22Rv1 (cell line): ENCODE results near the gene ID4.

Source experiments
- H3K27ac ChIP-seq: fragments of 450-650 bp; 2 replicates; pipeline ENCODE4 v1.5.1; 2017
- CTCF ChIP-seq: fragments of 450-650 bp; IDR thresholded peaks from 2 replicates; pipeline ENCODE4 v1.5.1; 2017; ENCODE audit warnings: mild to moderate bottlenecking
- ZFX ChIP-seq: fragments of 450-650 bp; IDR thresholded peaks from 2 replicates; pipeline ENCODE4 v1.6.1; 2017; ENCODE audit warnings: antibody characterized with exemption, borderline replicate concordance

ID4 gene

GRCh38 chr6:19860235-19860877, 23.2 kb downstream of the ID4 start:
- TF ChIP-seq CTCF = no peak
- no peak for TF ChIP-seq ZFX
- no peak overlapping the region for H3K27ac ChIP-seq

DNA sequence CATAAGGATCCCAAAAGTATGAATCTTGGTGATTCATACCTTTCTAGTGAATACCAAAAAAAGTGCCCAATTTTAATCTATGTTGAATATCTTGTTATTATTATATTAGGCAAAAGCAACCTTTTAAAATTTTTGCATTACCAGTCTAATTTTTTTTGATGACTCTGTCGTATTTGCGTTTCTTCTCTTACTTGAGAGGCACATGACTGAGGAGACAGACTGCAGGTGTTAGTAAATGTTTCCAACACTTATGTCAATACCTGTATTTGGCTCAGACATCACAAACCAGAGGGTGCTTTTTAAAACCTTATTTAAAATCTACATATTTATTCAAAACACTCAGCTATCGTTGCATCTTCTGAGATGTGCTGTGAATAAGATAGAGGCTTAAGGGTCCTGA, 27.1 kb downstream of the ID4 start:
- no peak for TF ChIP-seq CTCF
- TF ChIP-seq ZFX = no peak
- no peak overlapping the region for H3K27ac ChIP-seq

GRCh38 chr6:19865178-19865577, 28.0 kb downstream of the ID4 start:
- no peak for TF ChIP-seq ZFX
- TF ChIP-seq CTCF = no peak
- H3K27ac ChIP-seq = no peak overlapping the region

GRCh38 chr6:19866173-19866984, 29.2 kb downstream of the ID4 start:
- H3K27ac ChIP-seq = no peak overlapping the region

GRCh38 chr6:19866985-19867627, 29.9 kb downstream of the ID4 start:
- no peak overlapping the region for H3K27ac ChIP-seq
- TF ChIP-seq CTCF (no peak), ZFX (no peak)

More at GRCh38 chr6:19866173-19866984, 29.2 kb downstream of the ID4 start:
- TF ChIP-seq CTCF = no peak
- TF ChIP-seq ZFX = no peak

- TF ChIP-seq ZFX (no peak), CTCF (no peak)
- no peak overlapping the region for H3K27ac ChIP-seq
Measured at GRCh38 chr6:19869464-19869863, 32.3 kb downstream of the ID4 start.

DNA sequence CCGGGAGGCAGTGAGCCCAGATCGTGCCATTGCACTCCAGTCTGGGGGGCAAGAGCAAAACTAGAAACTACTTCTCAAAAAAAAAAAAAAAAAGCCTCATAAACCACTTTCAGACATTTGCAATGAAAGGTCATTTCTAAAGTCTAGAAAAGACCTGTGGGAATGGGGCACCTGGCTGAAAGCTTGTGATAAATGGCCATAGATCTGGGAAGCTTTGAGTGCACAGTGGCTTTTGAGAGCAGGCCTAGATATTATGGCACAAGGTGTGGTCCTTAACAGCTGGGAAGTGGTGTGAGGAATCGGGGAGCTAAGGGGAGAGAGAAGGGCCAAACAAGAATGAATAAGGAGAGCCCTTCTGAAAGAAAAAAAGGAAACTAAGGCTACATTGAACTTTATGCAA, 33.2 kb downstream of the ID4 start:
- TF ChIP-seq ZFX = no peak
- no peak for TF ChIP-seq CTCF
- no peak overlapping the region for H3K27ac ChIP-seq
